ENCODE results near the gene PCF11. TPM values are rescaled to one million over a fixed set of nuclear protein-coding genes. Genes with fewer than 3 reads are reported as not detected.

The PCF11 gene
- total and polyA plus RNA-seq, 2 of the 13 experiments (the other 11 are each of a cell fraction or from before 2014, with no cell fraction given), result 40.3 to 47.7 TPM

DNA sequence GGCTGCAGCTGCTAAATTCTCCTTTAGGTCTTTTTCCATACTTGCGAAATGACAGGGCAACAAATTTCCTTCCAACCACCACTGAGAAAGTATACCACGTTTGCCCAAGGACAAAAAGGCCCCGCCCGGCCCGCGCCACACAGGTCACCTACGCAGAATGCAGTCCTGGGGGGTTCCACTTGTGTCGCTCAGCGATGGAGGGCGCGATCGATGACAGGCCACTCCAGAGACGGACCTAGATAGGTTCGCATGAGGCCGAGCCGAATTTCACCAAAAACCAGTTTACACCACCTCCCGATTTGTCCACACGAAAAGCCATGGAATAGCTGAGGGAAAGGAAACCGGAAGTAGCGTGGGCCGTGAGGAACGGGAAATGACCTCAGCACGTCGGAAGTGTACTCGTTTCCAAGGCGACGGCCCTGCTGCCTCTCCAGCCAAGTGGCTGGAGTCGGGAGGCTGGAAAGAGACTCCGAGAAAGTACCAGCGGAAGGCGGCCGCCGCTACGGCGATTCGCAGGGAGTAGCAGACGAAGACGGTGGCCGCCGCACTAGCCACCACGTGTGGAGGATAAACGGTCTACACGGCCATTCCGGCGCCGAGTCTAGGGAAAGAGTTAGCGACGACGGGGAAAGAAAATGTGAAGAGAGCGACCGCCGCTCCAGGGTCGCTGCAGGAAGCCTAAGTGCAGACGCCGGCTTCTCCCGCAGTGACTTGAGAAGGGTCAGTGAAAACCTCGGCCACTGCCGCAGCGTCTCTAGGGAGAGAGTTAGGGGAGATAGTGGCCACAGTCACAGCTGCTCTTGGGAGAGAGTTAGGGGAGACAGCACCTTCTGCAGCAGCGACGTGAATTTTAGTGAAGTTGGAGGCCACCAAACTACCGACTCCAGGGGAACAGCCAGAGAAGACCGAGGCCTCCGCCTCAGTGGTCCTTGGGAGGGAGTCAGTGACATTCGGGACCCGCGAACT lies 36.7 kb downstream of the PCF11 start, which contains the start of gene ANKRD42 (continued):
- TF ChIP-seq ZNF704 (CRISPR knock-in tag; IDR thresholded peaks at IDR 0.05; ENCODE audit: borderline replicate concordance) (peak; percentile 69; the same call in 1 of the 2 replicates), TRAFD1 (CRISPR knock-in tag; IDR thresholded peaks at IDR 0.05; ENCODE audit: borderline replicate concordance) (no peak), PLSCR1 (CRISPR knock-in tag; IDR thresholded peaks at IDR 0.05; ENCODE audit: borderline replicate concordance) (no peak), DBP (CRISPR knock-in tag; IDR thresholded peaks at IDR 0.05; ENCODE audit: not compliant biosample characterization) (peak; percentile 28), GTF2F1 (IDR thresholded peaks at IDR 0.05; ENCODE audit: low read length) (no peak), MAZ (IDR thresholded peaks at IDR 0.05; ENCODE audit: borderline replicate concordance, low read depth, low read length) (no peak), MAZ (CRISPR knock-in tag; IDR thresholded peaks at IDR 0.05; ENCODE audit: low read depth) (peak; percentile 63), DNMT3B (CRISPR knock-in tag; conservative IDR thresholded peaks at IDR 0.05) (no peak; the same call in 1 of the 2 replicates), ZNF180 (CRISPR knock-in tag; IDR thresholded peaks at IDR 0.05; ENCODE audit: borderline replicate concordance, low read depth) (no peak), ISL2 (CRISPR knock-in tag; IDR thresholded peaks at IDR 0.05) (peak; percentile 36), SMARCE1 (IDR thresholded peaks at IDR 0.05; ENCODE audit: borderline replicate concordance) (no peak), ZSCAN9 (CRISPR knock-in tag; IDR thresholded peaks at IDR 0.05; ENCODE audit: borderline replicate concordance) (no peak), ZBTB26 (CRISPR knock-in tag; IDR thresholded peaks at IDR 0.05; ENCODE audit: borderline replicate concordance) (no peak)
- TF ChIP-seq, protein P1, sequence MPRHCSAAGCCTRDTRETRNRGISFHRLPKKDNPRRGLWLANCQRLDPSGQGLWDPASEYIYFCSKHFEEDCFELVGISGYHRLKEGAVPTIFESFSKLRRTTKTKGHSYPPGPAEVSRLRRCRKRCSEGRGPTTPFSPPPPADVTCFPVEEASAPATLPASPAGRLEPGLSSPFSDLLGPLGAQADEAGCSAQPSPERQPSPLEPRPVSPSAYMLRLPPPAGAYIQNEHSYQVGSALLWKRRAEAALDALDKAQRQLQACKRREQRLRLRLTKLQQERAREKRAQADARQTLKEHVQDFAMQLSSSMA (CRISPR knock-in tag; IDR thresholded peaks at IDR 0.05), result peak; percentile 22; the same call in 1 of the 2 replicates
- TF ChIP-seq, protein P2, sequence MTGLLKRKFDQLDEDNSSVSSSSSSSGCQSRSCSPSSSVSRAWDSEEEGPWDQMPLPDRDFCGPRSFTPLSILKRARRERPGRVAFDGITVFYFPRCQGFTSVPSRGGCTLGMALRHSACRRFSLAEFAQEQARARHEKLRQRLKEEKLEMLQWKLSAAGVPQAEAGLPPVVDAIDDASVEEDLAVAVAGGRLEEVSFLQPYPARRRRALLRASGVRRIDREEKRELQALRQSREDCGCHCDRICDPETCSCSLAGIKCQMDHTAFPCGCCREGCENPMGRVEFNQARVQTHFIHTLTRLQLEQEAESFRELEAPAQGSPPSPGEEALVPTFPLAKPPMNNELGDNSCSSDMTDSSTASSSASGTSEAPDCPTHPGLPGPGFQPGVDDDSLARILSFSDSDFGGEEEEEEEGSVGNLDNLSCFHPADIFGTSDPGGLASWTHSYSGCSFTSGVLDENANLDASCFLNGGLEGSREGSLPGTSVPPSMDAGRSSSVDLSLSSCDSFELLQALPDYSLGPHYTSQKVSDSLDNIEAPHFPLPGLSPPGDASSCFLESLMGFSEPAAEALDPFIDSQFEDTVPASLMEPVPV (CRISPR knock-in tag; IDR thresholded peaks at IDR 0.05), result no peak
